Tibial nerve (tissue), 4 donors: ENCODE data around the gene ALDH1A3. TPM values are rescaled to one million over a fixed set of nuclear protein-coding genes. Genes with fewer than 3 reads are reported as not detected.
A peak's percentile ranks its signal among the peaks of the same experiment; 100 is the strongest.

ENCODE experiments used
- DNase-seq, 2 donors: peaks; one replicate each; pipeline ENCODE4 v3.0.0-alpha.2; 2019; ENCODE audit warnings: low spot score in 2 of 2
- H3K27ac ChIP-seq, 4 donors: fragments of 200-600 bp; sonication (generic) in 3 of 4; one replicate each; pipeline ENCODE4 v1.5.1; 2017 to 2019; ENCODE audit warnings: mild to moderate bottlenecking in 1 of 4
- H3K27me3 ChIP-seq, 2 donors: fragments of 200-600 bp; sonication (generic) in 1 of 2; one replicate each; pipeline versions ENCODE4 v1.5.1 to v1.6.0; 2017 to 2019
- H3K36me3 ChIP-seq, 3 donors: fragments of 200-600 bp; sonication (generic); one replicate each; pipeline ENCODE4 v1.5.1; 2018 to 2019
- H3K4me1 ChIP-seq, 4 donors: fragments of 200-600 bp; sonication (generic) in 3 of 4; one replicate each; pipeline ENCODE4 v1.5.1; 2017 to 2019
- H3K4me3 ChIP-seq, 4 donors: fragments of 200-600 bp; sonication (generic) in 3 of 4; one replicate each; pipeline ENCODE4 v1.5.1; 2017 to 2019; ENCODE audit warnings: mild to moderate bottlenecking in 1 of 4, moderate library complexity in 1 of 4
- H3K9me3 ChIP-seq, 4 donors: fragments of 200-600 bp; sonication (generic) in 3 of 4; one replicate each; pipeline ENCODE4 v1.5.1; 2017 to 2019
- CTCF ChIP-seq, 5 experiments: fragments of 200-600 bp in 3 of 5; fragments of 450-650 bp in 2 of 5; sonication (generic) in 3 of 5; IDR thresholded peaks; one replicate each; pipeline ENCODE4 v1.5.1; 2016 to 2019; ENCODE audit warnings: antibody characterized with exemption in 5 of 5, mild to moderate bottlenecking in 3 of 5, moderate library complexity in 2 of 5
- EP300 ChIP-seq, 2 donors: sonication (generic); formaldehyde crosslinking; IDR thresholded peaks; one replicate each; pipeline ENCODE4 v1.6.1; 2017; ENCODE audit warnings: antibody characterized with exemption in 2 of 2, mild to moderate bottlenecking in 1 of 2
- POLR2A ChIP-seq, 2 donors: fragments of 450-650 bp; IDR thresholded peaks; one replicate each; pipeline ENCODE4 v1.6.1; 2017; ENCODE audit warnings: antibody characterized with exemption in 2 of 2, mild to moderate bottlenecking in 2 of 2, moderate library complexity in 2 of 2
- WGBS, 2 donors: methylation state at CpG; one replicate each; pipeline ENCODE4 v1.1.5; 2018; 5-methylcytosine and 5-hydroxymethylcytosine counted together
- total RNA-seq, 4 donors: library from RNA; depleted of rRNA; stranded (reverse); fragments of >200 nt; gene quantifications; one replicate each; pipeline ENCODE4 v1.1.0, GENCODE V29; 2016

The ALDH1A3 gene
- total RNA-seq, 4 donors from 2014 or later = 30.6 to 69.6 (median 36.1) TPM

DNA sequence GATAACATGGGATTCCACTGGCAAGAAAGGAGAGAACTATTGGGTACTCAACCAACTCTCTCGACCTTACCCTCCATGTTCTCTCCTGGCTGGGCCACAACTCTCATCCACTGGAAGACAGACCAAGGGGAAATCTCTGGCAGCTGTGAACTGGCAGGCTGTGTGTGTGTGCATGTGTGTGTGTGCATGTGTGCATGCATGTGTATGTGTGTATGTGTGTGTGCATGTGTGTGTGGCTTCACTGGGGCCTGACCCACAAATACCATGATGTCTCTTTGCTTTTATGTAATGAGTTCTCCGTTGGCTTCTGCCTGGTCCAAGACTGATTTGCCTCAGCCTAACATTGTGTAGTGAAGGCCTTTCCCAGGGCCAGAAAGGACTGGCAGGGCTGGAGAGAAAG, 4.1 kb upstream of the ALDH1A3 start:
- Histone ChIP-seq H3K27me3 (peaks cover 0 to 13% of the 10 kb centered on the region in 2 donors), H3K4me3 (no peak overlapping the region), H3K27ac (no peak overlapping the region), H3K4me1 (peaks cover 0 to 17% (median 2%) of the 10 kb centered on the region in 4 donors), H3K9me3 (no peaks in the 10 kb centered on the region), H3K36me3 (no peaks in the 10 kb centered on the region)
- WGBS, 2 donors = 87 to 88% methylated on average over 2 of the region's 2 CpGs
- TF ChIP-seq EP300 (IDR thresholded peaks at IDR 0.05) (no peak), CTCF (IDR thresholded peaks at IDR 0.05) (no peak), POLR2A (IDR thresholded peaks at IDR 0.05) (no peak)
- DNase-seq = no peak

- peaks cover 0 to 20% (median 2%) of the 10 kb centered on the region in 4 donors for H3K4me1 ChIP-seq
- H3K9me3 ChIP-seq = no peaks in the 10 kb centered on the region
- H3K36me3 ChIP-seq = no peaks in the 10 kb centered on the region
- H3K27ac ChIP-seq = no peak overlapping the region
- H3K4me3 ChIP-seq = no peak overlapping the region
- 87 to 94% methylated on average over 7 of the region's 7 CpGs for WGBS, 2 donors
- no peak for DNase-seq
- H3K27me3 ChIP-seq = peaks cover 0 to 17% of the 10 kb centered on the region in 2 donors
- no peak for TF ChIP-seq POLR2A (IDR thresholded peaks at IDR 0.05)
- TF ChIP-seq CTCF (IDR thresholded peaks at IDR 0.05) = no peak
- TF ChIP-seq EP300 (IDR thresholded peaks at IDR 0.05) = no peak
Observed at GRCh38 chr15:100875976-100876375, 3.7 kb upstream of the ALDH1A3 start.

- H3K27ac ChIP-seq = no peak overlapping the region
- 92 to 95% methylated on average over 10 of the region's 10 CpGs for WGBS, 2 donors
- peaks cover 0 to 29% of the 10 kb centered on the region in 2 donors for H3K27me3 ChIP-seq
- no peak for TF ChIP-seq POLR2A (IDR thresholded peaks at IDR 0.05)
- no peaks in the 10 kb centered on the region for H3K9me3 ChIP-seq
- no peak overlapping the region for H3K4me3 ChIP-seq
- DNase-seq = no peak
- H3K4me1 ChIP-seq = peaks cover 0 to 20% (median 2%) of the 10 kb centered on the region in 4 donors
- no peaks in the 10 kb centered on the region for H3K36me3 ChIP-seq
Observed at GRCh38 chr15:100877551-100877950, 2.1 kb upstream of the ALDH1A3 start.

GRCh38 chr15:100878130-100878529, 1.5 kb upstream of the ALDH1A3 start:
- 50 to 88% methylated on average over 1 to 11 of the region's 11 CpGs for WGBS, 2 donors
- peaks cover 0 to 17% (median 2%) of the 10 kb centered on the region in 4 donors for H3K4me1 ChIP-seq
- H3K36me3 ChIP-seq = no peaks in the 10 kb centered on the region
- H3K27me3 ChIP-seq = peaks cover 0 to 29% of the 10 kb centered on the region in 2 donors
- no peak overlapping the region for H3K4me3 ChIP-seq
- no peaks in the 10 kb centered on the region for H3K9me3 ChIP-seq
- H3K27ac ChIP-seq = no peak overlapping the region
- DNase-seq = no peak
- TF ChIP-seq POLR2A (IDR thresholded peaks at IDR 0.05) = no peak
- no peak for TF ChIP-seq EP300 (IDR thresholded peaks at IDR 0.05)
- TF ChIP-seq CTCF (IDR thresholded peaks at IDR 0.05) = no peak

DNA sequence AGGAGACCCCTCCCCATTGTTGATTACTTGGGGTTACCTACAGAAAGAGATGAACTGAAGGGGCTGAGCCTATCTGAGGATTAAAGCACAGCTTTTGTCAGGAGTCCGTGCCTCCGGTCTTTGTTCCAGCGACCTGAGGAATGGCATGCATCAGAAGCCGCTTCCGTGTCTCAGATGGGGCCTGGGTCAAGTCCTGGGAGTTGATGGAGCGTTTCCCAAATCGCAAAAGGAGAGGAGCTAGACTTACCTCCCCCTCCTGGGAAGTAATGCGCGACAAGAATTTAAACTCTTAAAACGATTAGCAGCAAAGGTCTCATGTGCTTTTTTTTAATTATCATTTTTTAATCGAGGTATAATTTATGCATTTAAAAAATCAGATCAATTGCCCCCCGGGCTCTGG, 983 bp upstream of the ALDH1A3 start:
- TF ChIP-seq CTCF (IDR thresholded peaks at IDR 0.05) = no peak
- TF ChIP-seq EP300 (IDR thresholded peaks at IDR 0.05) = no peak
- no peak for TF ChIP-seq POLR2A (IDR thresholded peaks at IDR 0.05)
- no peaks in the 10 kb centered on the region for H3K9me3 ChIP-seq
- DNase-seq = no peak
- no peak overlapping the region for H3K27ac ChIP-seq
- H3K27me3 ChIP-seq = peaks cover 0 to 29% of the 10 kb centered on the region in 2 donors
- H3K4me3 ChIP-seq = peak overlapping the region in 3 of 4 donors; percentile 26 to 66 (median 50)
- peaks cover 0 to 17% (median 2%) of the 10 kb centered on the region in 4 donors for H3K4me1 ChIP-seq
- WGBS, 2 donors = 46 to 49% methylated on average over 12 of the region's 12 CpGs
- H3K36me3 ChIP-seq = no peaks in the 10 kb centered on the region

DNA sequence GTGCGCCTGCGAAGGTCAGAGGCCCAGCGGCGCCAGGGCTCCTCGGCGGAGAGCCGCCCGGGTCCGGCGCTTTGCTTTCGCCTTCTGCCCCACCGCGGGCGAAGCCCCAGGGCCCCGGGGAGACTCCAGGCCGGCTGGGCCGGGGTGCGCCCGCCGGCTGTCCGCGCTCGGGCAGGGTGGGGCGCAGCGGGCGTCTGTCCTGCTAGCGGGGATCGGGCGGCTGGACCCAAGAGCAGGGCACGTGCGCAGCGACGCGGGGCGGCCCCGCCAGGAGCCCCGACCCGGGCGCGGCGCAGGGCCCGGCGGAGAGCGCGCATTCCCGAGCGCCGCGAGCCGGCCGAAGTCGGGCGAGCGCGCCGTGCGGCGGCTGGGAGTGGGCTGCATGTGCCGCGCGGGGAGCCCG, 569 bp upstream of the ALDH1A3 start:
- Histone ChIP-seq H3K36me3 (no peaks in the 10 kb centered on the region), H3K27me3 (peaks cover 0 to 29% of the 10 kb centered on the region in 2 donors), H3K4me1 (peaks cover 0 to 17% (median 2%) of the 10 kb centered on the region in 4 donors), H3K9me3 (no peaks in the 10 kb centered on the region), H3K4me3 (peak overlapping the region in 3 of 4 donors; percentile 26 to 66 (median 50)), H3K27ac (peak overlapping the region in 1 of 4 donors; percentile 33)
- no peak for TF ChIP-seq EP300 (IDR thresholded peaks at IDR 0.05)
- TF ChIP-seq CTCF (IDR thresholded peaks at IDR 0.05) = no peak
- no peak for TF ChIP-seq POLR2A (IDR thresholded peaks at IDR 0.05)
- no peak for DNase-seq
- 4 to 10% methylated on average over 14 to 23 of the region's 62 CpGs for WGBS, 2 donors
